ENCODE data around the gene ARID4B.
A peak's percentile ranks its signal among the peaks of the same experiment; 100 is the strongest.
"Not testable (repeated sequence)": the region's sequence is repeated elsewhere in the genome, so short reads cannot be mapped to it uniquely, and the experiment has no call there.

Gene ARID4B

GRCh38 chr1:235160383-235160956, 167.5 kb downstream of the ARID4B start:
- peak; percentile 34 for DNase-seq (ENCODE audit: low read depth)

DNA sequence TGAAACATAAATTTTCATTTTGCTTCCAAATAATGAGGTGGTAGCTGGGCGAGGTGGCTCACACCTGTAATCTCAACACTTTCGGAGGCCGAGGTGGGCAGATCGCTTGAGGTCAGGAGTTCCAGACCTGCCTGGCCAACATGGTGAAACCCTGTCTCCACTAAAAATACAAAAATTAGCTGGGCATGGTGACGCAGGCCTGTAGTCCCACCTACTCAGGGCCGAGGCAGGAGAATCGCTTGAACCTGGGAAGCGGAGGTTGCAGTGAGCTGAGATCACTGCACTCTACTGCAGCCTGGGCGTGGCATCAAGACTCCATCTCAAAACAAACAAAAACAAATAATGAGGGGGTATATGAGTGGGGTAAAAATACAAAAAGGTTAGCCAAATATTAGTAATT, 168.0 kb downstream of the ARID4B start:
- DNase-seq (ENCODE audit: low read depth), result not testable (repeated sequence)

GRCh38 chr1:235159284-235159683, 168.7 kb downstream of the ARID4B start:
- DNase-seq (ENCODE audit: low read depth), result not testable (repeated sequence)

DNA sequence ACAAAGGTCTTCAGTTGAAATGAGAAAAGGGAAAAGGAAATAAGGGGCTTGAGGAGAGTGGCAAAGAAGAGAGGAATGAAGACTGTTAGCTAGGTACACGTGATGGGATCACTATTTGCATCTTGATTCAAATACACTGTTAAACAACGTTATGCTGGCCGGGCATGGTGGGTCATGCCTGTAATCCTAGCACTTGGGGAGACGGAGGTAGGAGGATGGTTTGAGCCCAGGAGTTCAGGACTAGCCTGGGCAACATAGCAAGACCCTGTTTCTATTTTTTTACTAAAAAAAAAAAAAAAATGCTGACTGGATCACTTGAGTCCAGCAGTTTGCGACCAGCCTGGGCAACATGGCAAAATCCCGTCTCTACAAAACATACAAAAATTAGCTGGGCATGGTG, 169.3 kb downstream of the ARID4B start:
- DNase-seq (ENCODE audit: low read depth), result no peak

- DNase-seq (ENCODE audit: low read depth), result no peak
Measured at GRCh38 chr1:235157150-235157549, 170.8 kb downstream of the ARID4B start.

- DNase-seq (ENCODE audit: low read depth), result no peak
Measured at GRCh38 chr1:235156740-235157139, 171.2 kb downstream of the ARID4B start.

- no peak for DNase-seq (ENCODE audit: low read depth)
Measured at GRCh38 chr1:235156265-235156664, 171.7 kb downstream of the ARID4B start.

DNA sequence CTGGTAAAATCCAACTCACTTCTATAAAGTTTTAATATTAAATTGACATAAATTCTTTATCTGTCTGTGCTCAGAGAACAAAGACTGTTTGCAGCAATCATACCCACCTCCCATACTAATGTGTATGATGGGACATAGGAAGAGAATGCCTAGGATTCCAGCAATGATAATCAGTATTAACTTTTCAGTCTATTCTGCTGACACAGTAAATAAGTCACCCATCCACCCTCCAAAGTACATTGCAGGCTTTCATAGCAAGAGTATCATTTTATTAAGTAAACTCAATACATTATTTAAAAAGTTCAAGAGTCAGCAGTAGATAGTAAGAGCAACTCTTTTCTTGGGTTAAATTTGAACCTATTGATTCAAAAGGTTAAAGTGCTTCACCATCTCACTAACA, 175.7 kb downstream of the ARID4B start:
- DNase-seq (ENCODE audit: low read depth), result no peak

DNA sequence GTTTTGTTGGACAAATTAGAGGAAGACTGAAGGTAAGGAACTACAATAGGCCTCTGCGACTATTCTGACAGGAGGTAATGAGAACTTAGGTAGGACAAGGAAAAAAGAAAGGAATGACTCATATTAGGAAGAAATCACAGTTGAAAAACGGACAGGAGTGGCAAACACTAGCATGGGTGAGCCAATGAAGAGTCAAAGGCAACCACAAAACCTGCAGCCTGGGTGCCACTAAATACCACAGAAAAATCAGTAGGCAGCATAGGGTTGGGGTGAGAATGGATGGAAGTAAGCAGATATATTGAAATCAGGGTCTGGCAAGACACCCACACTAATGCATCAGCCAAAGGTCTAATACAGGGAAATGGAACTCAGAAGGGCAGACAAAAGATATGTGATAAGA, 176.9 kb downstream of the ARID4B start:
- DNase-seq (ENCODE audit: low read depth), result no peak

GRCh38 chr1:235149824-235150223, 178.2 kb downstream of the ARID4B start:
- DNase-seq (ENCODE audit: low read depth), result no peak

GRCh38 chr1:235147269-235147668, 180.7 kb downstream of the ARID4B start:
- DNase-seq (ENCODE audit: low read depth), result no peak

DNA sequence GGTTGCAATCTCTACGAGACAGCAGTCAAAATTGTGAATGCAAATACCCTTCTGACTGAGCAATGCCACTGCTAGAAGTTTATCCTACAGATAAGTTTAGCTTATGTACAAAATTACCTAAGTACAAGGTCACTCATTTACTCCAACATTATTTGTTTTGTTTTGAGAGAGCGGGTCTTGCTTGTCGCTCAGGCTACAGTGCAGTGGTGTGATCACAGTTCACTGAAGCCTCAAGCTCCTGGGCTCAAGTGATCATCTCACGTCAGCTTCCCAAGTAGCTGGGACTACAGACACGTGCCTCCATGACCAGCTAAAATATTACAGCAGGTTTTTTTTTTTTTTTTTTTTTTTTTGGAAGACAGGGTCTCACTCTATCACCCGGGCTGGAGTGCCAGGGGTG, 182.3 kb downstream of the ARID4B start:
- no peak for DNase-seq (ENCODE audit: low read depth)

DNA sequence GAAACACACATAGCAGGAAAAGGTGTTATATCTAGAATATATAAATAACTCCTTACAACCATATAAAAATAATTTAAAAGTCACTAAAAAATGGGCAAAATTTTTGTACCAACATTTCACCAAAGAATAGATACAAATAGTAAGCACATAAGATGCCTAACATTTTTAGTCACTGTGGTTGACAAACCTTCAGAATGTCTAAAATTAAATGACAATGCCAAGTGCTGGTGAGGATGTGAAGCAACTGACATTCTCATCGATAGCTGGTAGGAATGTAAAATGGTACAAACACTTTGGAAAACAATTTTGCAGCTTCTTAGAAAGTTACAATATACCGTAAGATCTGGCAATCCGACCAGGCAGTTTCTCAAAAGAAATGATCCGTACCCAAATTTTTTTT, 185.0 kb downstream of the ARID4B start:
- no peak for DNase-seq (ENCODE audit: low read depth)

- no peak for DNase-seq (ENCODE audit: low read depth)
Measured at GRCh38 chr1:235139315-235139714, 188.7 kb downstream of the ARID4B start.

- no peak for DNase-seq (ENCODE audit: low read depth)
Measured at GRCh38 chr1:235138821-235139220, 189.2 kb downstream of the ARID4B start.

- no peak for DNase-seq (ENCODE audit: low read depth)
Measured at GRCh38 chr1:235136111-235136510, 191.9 kb downstream of the ARID4B start.

- no peak for DNase-seq (ENCODE audit: low read depth)
Measured at GRCh38 chr1:235134171-235134570, 193.8 kb downstream of the ARID4B start.

DNA sequence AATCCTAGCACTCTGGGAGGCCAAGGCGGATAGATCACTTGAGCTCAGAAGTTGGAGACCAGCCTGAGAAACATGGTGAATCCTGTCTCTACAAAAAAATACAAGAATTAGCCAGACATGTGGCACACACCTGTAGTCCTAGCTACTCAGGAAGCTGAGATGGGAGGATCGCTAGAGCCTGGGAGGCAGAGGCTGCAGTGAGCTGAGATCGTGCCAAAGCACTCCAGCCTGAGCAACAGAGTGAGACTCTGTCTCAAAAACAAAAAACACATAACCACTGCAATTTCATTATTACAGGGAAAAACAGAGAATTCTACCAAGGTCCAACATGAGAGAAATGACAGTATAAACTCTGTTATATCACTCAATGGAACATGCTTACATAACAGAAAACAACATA, 194.9 kb downstream of the ARID4B start:
- DNase-seq (ENCODE audit: low read depth), result no peak

GRCh38 chr1:235131961-235132360, 196.0 kb downstream of the ARID4B start:
- no peak for DNase-seq (ENCODE audit: low read depth)

DNA sequence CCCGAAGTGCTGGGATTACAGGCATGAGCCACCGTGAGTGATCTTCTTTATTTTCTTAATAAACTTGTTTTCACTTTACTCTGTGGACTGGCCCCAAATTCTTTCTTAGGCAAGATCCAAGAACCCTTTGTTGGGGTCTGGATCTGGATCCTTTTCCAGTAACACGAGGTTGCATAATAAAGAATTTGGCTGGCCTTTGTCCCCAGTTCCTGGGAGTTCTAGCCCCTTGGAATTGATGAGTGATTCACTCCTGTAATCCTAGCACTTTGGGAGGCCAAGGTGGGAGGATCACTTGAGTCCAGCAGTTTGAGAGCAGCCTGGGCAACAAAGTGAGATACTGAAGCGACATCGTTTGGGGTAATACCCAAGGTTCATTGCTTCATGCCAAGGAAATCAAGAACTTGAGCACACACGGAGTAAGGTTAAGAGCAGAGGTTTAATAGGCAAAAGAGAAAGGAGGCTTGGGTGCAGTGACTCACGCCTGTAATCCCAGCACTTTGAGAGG, 197.2 kb downstream of the ARID4B start:
- DNase-seq (ENCODE audit: low read depth), result no peak

DNA sequence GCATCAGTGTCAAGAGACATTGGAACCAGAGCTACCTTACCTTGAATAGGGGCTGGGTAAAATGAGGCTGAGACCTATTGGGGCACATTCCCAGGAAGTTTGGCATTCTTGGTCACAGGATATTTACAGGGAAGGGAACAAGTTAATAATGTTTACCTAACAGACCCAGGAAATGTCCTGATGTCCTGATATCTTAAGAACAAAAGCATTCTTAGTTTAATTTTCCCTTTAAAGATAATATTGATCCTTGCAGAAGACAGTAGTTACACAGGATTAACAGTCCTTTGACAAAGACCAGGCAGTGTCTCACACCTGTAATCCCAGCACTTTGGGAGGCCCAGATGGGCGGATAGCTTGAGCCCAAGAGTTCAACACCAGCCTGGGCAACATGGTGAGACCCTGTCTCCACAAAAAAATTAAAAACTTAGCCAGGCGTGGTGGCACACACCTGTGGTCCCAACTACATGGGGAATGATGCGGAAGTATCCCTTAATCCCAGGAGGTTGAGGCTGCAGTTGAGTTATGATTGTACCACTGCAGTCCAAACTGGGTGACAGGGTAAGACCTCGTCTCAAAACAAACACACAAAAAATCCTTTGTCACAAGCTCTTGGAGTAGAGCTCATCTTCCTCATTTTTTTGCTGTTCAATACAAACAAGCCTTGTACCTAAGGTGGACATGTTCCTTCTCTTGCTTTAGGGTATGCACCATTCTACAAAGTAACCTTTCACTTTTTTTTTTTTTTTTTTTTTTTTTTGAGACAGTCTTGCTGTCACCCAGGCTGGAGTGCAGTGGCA, 198.0 kb downstream of the ARID4B start:
- DNase-seq (ENCODE audit: low read depth), result no peak

DNA sequence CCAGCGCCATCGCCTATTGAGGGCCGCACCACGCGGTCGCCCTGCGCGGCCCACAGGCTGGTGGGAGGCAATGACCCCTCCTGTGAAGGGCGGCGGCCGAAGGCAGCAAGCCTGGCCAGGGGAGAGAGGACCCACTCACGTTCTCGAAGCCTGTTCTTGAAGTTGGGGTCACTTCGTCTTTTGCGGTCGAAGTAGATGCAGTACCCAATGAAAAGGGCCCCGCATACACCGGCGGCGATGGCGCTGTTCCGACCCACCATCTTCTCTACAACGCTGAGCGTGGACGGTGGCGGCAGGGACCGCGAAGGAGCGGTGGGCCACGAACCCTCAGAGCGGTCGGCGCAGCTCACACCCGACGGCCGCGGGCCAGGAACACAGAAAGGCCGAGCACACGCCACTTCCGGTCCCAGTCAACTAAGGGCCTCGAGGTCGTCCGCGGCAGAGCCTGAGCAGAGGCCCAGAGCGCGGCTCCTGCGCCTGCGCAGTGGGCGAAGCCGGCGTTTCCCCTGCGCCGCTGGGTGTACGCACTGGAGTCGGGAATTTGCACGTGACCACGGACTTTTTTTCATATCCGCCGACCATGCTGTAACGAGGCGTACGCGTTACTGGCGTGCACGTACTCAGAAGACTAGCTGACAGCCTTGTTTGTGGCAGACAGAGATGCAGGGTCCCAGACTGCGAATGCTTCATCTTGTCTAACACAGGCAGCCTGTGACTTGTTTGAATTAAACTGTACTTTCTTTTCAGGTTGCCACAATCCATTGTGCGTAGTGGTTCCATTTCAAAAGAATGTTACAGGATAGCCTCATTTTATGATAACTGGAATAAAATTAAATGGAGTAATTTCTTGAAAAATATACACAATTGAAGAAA, 199.3 kb downstream of the ARID4B start, which contains the start of gene TOMM20:
Gene TOMM20, minus strand, starts transcription at position 382 of the 873 bp plus-strand sequence. Its CDS starts 122 bp downstream, at position 260.
- DNase-seq (ENCODE audit: low read depth), result peak; percentile 86

All from GM04503 (cell line).